ENCODE results near the gene CMIP. TPM values are rescaled to one million over a fixed set of nuclear protein-coding genes. Genes with fewer than 3 reads are reported as not detected.

CMIP gene
- total RNA-seq, 4 donors from 2014 or later: 17.1 to 60.5 (median 39.7) TPM

GRCh38 chr16:81450783-81451491 lies 6.3 kb downstream of the CMIP start:
- no peaks in the 10 kb centered on the region for H3K9me3 ChIP-seq
- TF ChIP-seq, protein P1, sequence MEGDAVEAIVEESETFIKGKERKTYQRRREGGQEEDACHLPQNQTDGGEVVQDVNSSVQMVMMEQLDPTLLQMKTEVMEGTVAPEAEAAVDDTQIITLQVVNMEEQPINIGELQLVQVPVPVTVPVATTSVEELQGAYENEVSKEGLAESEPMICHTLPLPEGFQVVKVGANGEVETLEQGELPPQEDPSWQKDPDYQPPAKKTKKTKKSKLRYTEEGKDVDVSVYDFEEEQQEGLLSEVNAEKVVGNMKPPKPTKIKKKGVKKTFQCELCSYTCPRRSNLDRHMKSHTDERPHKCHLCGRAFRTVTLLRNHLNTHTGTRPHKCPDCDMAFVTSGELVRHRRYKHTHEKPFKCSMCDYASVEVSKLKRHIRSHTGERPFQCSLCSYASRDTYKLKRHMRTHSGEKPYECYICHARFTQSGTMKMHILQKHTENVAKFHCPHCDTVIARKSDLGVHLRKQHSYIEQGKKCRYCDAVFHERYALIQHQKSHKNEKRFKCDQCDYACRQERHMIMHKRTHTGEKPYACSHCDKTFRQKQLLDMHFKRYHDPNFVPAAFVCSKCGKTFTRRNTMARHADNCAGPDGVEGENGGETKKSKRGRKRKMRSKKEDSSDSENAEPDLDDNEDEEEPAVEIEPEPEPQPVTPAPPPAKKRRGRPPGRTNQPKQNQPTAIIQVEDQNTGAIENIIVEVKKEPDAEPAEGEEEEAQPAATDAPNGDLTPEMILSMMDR (IDR thresholded peaks at IDR 0.05): no peak
- no peak for TF ChIP-seq POLR2A (IDR thresholded peaks at IDR 0.05)
- H3K4me3 ChIP-seq: no peak overlapping the region
- no peaks in the 10 kb centered on the region for H3K27me3 ChIP-seq
- H3K36me3 ChIP-seq: peaks cover 0 to 6% (median 0%) of the 10 kb centered on the region in 3 donors
- no peak for DNase-seq
- H3K27ac ChIP-seq: peak overlapping the region in 2 of 4 donors; percentile 20 to 56
- intact Hi-C loops (cut with DNase I): no loop called here
- 86 to 89% methylated on average over 11 to 12 of the region's 12 CpGs for WGBS, 2 donors
- peaks cover 34 to 98% (median 59%) of the 10 kb centered on the region in 3 donors for H3K4me1 ChIP-seq

GRCh38 chr16:81451753-81452680 lies 7.4 kb downstream of the CMIP start:
- H3K27ac ChIP-seq: peak overlapping the region in 3 of 4 donors; percentile 20 to 62 (median 56)
- H3K4me3 ChIP-seq: no peak overlapping the region
- H3K9me3 ChIP-seq: no peaks in the 10 kb centered on the region
- no peak for DNase-seq
- no peak for TF ChIP-seq POLR2A (IDR thresholded peaks at IDR 0.05)
- TF ChIP-seq, protein P1 (IDR thresholded peaks at IDR 0.05): no peak
- 78 to 81% methylated on average over 15 to 18 of the region's 20 CpGs for WGBS, 2 donors
- peaks cover 26 to 99% (median 58%) of the 10 kb centered on the region in 3 donors for H3K4me1 ChIP-seq
- peaks cover 0 to 17% (median 0%) of the 10 kb centered on the region in 3 donors for H3K36me3 ChIP-seq
- intact Hi-C loops (cut with DNase I): no loop called here
- H3K27me3 ChIP-seq: no peaks in the 10 kb centered on the region

DNA sequence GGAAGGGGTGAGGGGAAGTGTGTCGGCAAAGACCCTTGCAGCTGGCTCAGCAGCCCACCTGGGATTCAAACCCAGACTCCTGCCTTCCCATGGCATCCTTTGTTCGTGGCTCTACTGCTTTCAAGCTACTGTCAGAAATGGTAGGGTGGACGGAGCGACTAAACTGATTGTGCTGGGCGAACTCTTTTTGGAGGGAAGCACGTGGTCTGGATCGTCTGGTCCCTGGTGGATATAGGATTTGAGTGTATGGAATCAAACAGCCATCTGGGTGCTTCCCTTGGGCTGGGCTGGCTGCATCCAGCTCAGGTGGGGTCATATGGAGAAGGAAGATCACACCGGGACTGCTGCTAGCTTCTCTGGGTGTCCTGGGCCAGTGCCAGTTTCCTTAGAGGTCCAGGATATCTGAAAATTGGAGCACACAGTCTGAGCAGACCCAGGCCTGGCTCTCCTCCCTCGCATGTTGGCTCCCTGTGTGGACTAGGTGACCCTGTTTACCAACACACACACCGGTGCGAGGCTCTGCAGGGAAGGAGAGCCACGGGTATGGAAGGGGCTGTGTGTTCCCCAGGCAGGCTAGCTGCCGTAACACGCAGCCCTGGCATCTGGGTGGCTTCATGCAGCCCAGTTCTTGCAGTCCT lies 8.6 kb downstream of the CMIP start:
- no peaks in the 10 kb centered on the region for H3K9me3 ChIP-seq
- no peaks in the 10 kb centered on the region for H3K27me3 ChIP-seq
- no peak for DNase-seq
- no peak overlapping the region for H3K27ac ChIP-seq
- peaks cover 28 to 99% (median 60%) of the 10 kb centered on the region in 3 donors for H3K4me1 ChIP-seq
- peaks cover 0 to 23% (median 0%) of the 10 kb centered on the region in 3 donors for H3K36me3 ChIP-seq
- 80 to 86% methylated on average over 10 to 11 of the region's 14 CpGs for WGBS, 2 donors
- intact Hi-C loops (cut with DNase I): no loop called here
- no peak for TF ChIP-seq POLR2A (IDR thresholded peaks at IDR 0.05)
- TF ChIP-seq, protein P1 (IDR thresholded peaks at IDR 0.05): no peak
- no peak overlapping the region for H3K4me3 ChIP-seq

- DNase-seq: no peak
- TF ChIP-seq, protein P1 (IDR thresholded peaks at IDR 0.05): no peak
- TF ChIP-seq POLR2A (IDR thresholded peaks at IDR 0.05): no peak
- 76 to 91% methylated on average over 2 to 7 of the region's 7 CpGs for WGBS, 2 donors
- no peaks in the 10 kb centered on the region for H3K27me3 ChIP-seq
- intact Hi-C loops (cut with DNase I): no loop called here
- no peak overlapping the region for H3K27ac ChIP-seq
- H3K4me1 ChIP-seq: peaks cover 22 to 95% (median 53%) of the 10 kb centered on the region in 3 donors
- peaks cover 0 to 25% (median 0%) of the 10 kb centered on the region in 3 donors for H3K36me3 ChIP-seq
- no peaks in the 10 kb centered on the region for H3K9me3 ChIP-seq
- H3K4me3 ChIP-seq: no peak overlapping the region
Observed at GRCh38 chr16:81454044-81454443, 9.4 kb downstream of the CMIP start.

Data from esophagus squamous epithelium (tissue), 5 donors.